GM18858 (cell line): Measurements from ENCODE around the gene CDCA4.

Experiments
- ATAC-seq: cut with Tn5 transposase; IDR thresholded peaks from one replicate; pipeline ENCODE4 v1.9.1; 2021; ENCODE audit not compliant: unreplicated experiment

CDCA4 gene

DNA sequence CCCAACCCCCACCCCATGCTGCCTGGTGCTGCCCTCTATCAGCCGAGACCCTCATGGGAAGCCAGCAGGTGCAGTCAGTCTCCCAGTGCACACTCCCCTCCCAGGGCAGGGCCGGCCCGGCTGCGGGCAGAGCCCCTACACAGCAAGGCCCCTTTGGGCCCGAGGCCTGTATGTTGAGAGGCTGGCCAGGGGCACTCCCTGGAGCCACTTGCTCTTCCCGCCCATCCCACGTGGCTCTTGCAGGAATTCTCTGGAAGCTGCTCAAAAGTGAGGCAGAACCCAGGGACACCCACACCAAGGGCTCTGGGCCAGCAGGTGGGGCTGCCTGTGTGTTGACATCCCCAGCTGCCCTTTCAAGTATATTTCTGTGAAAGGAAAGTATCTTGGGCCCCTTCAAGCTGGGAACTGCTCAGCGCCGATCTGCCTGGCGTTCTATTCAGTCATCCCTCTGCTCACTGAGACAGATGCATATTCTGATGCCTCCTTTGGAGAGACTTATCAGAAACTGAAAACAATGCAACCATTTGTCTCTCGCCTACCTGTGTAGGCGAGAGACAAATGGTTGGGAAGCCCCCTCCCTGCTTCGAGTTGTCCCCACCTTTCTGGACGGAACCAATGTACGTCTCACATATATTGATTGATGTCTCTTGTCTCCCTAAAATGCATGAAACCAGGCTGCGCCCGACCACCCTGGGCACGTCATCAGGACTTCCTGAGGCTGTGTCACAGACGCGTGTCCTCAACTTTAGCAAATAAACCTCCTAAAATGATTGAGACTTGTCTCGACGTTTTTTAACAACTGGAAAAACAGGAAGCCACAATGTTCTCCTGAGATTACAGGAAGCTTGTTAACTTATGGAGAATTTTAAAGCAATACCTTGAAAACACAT lies 38.4 kb upstream of the CDCA4 start:
- ATAC-seq, result no peak

DNA sequence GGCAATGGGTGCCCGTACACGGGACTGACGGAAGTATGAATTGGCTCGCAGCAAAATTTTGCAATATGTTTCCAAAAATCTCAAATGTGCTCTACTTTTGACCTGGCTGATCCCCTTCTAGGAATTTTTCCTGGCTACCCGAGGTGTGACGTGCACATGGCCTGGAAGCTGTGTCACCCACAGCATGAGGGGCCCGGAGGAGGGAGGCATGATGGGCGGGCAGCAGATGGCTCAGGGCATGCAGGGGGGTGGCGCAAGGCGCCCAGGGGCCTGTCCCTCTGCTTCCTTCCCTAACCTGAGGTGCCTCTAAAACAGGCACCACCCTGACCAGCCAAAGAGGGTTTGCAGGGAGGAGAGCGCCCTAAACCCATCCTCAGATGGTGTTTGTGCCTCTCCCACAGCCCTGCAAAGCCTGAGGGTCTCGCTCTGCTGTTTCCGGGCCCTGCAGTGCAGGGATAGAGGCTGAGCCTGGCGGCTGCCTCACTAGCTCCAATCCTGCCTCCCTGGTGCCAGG lies 37.7 kb upstream of the CDCA4 start:
- no peak for ATAC-seq

DNA sequence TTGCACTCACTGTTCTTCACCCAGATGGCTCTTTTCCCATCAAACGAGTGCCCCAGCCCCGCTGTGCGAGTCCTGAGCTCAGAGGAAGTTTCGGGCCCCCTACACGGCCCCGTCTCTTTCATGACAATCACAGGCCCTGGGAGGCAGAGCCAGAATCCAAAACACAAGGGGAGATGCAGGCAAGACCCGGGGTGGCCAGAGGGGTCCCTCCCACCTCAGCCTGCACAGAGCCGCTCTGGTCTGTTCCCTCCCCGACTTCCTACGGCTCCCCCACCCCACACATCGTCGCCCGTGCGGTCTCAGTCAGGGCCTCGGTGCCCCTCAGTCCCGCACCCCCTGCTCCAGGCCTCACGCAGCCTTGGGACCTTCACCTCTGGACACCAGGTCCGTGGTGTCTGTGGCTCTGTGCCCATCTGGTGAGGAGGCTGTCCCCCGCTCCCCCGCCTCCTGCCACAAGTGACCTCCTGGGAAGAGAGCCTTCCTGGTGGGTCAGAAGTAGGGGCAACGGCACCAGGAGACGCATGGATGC lies 35.5 kb upstream of the CDCA4 start:
- ATAC-seq, result no peak

DNA sequence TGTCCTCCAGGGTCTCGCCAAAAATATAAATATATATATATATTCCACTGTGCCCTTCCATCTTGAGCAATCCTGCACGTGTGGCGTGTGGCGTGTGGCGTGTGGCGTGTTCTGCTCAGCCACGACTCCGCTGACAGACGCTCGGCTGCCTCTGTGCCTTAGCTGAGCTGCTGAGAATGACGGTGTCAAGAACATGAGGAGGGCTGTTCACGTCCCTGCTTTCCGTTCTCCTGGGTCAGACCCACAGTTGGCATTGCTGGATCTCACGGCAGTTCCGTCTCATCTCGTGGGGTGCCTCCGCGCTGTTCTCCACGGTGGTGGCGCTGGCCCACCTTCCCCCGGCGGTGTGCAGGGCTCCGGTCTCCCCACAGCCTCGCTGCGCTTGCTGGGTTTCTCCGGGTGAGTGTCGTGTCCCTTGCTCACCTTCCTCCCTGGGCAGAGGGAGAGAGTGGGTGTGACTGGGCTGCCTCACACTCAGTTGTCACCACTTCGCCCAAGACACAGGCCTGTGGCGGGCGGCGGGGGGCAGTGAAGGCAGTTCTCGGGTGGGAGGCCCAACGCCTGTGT lies 34.9 kb upstream of the CDCA4 start:
- ATAC-seq, result no peak

DNA sequence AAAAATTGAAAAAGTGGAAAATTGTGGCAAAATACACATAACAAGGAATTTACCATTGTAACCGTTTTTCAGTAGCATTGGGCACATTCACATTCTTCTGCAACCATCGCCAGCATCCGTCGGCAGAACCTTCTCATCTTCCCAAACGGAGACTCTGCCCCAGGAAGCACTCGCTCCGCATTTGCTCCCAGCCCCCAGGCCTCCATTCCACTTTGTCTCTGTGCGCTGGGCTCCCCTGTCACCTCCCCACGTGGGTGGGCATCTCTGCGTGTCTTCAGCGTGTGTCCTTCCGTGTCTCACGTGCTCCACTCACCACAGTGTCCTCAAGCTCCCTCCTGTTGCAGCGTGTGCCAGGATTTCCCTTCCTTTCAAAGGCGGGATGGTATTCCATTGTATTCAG lies 34.5 kb upstream of the CDCA4 start:
- ATAC-seq, result no peak

DNA sequence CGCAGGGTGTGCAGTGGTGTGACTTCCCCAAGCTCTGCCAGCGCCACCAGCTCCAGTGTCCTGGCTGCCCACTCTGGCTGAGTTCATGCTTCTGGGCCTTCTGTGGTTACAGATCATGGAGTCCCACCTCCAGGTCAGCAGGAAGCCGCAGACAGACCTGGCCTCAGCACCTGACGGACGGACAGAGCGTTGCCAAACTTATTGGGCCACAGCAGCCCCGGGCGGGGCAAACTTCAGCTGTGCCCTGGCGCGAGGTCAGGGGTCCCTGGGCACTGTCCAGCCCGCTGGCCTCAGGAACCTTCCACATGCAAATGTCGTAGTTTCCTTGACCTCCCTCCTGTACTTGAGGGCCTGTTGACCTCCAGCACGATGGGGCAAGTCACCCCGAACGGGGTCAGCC lies 33.1 kb upstream of the CDCA4 start:
- no peak for ATAC-seq

DNA sequence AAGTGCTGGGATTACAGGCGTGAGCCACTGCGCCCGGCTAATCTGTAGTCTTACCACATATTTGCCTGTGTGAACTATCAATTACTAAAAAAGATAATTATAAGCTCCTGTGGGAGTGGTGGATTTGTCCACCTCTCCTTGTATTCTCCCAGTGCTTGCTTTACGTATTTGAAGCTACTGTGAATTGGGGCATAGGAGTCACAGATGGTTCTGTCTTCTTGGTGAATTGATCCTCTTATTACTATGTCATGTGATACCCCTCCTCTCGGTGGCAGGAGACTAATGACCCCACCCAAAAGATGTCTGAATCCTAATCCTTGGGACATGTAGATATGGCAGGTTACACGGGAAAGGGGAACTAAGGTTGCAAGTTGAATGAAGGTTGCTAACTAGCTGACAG lies 32.5 kb upstream of the CDCA4 start:
- ATAC-seq, result no peak

DNA sequence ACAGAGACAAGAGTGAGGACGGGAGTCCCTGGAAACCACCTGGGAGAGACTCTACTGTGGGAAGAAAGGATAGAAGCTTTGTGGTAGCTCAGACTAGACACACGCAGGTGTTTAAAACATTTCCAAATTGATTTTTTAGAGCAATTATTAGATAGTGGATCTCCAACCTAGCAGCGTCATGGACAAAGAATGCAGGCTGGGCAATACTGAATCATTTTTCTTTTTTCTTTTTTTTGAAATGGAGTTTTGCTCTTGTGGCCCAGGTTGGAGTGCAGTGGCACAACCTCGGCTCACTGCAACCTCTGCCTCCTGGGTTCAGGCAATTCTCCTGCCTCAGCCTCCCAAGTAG lies 31.2 kb upstream of the CDCA4 start:
- no peak for ATAC-seq

DNA sequence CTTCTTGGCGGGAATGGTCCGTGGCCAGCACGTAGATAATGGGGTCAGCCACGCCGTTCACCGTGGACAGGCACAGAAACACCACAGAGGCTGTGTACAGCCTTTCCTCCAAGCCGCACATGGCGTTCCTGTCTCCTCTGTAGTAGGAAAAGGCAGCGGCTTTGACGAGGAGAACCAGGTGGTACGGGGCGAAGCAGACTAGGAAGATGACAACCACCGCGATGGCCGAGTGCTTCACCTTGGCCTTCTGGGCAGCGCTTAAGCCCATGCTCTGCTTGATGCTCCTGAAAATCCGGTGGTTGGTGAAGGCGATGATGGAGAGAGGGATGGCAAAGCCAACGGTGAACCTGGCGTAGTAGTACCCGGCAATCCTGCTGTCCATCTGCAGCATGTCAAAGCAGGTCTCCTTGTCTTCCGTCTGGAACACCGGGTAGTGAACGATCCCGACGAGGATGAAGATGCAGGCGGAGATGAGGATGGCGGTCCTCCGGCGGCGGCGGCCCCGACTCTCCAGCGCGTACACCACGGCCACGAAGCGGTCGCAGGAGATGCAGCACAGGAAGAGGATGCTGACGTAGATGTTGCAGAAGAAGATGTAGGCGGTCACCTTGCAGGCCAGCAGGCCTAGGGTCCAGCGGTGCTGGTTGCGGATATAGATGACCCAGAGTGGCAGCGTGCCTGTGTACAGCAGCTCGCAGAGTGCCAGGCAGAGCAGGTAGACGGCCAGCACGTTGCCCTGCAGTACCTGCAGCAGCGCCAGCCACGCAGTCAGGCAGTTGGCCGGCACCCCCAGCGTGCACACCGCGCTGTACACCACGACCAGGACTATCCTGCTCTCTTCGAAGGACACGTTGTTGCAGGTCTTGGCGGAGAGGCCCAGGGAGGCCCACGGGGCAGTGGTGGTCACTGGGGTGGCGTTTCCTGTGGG lies 30.6 kb upstream of the CDCA4 start:
- ATAC-seq, result no peak

DNA sequence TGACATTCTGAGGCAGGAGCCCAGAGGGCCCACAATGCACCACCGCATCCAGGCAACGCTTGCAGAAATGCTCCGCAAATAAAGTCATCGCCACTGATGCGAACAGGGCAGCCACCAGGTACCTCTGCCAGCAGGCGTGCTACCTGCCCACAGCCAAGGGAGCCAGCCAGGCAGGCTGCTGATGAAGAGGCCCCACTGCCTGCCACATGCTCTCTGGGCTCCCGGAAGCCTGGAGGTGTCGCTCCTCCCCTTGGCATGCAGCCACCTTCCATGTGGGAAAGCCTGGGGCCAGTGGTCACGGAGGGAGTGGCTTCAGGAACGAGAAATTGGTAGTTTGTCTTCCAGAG lies 29.6 kb upstream of the CDCA4 start:
- no peak for ATAC-seq

DNA sequence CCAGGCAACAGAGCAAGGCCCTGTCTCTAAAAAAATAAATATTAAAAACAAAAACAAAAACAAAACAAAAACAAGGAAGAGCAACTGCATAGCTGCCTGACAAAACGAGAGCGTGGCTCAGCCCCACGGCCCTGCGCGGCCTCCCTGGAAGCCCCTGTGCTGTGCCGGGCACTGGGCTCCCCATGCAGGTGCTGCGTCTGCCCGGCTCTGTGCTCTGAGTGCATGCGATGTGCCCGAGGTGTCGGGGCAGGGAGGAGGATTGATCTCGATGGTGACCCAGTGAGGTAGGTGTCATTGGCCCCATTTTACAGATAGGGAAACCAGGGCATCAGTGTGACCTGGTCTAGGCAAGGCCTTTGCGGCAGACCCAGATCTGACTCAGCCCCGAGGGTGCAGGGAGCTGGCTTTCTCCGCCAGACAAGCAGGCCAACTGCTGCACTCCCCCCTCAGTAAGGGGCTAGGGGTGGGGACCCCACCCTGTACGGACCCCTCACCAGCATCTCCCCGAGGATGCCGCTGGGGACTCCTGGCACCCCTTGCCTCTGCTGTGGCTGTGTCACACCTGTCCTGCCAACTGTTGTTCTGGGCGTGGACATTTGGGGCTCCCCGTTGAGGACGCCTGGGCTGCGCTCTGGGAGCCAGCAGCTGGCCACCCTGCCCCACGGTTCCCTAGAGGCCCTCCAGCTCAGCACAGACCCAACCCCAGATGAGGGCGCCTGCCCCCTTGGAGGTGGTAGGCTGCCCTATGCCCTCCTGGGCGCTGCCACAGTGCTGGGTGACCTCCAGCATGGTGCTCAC lies 29.1 kb upstream of the CDCA4 start:
- no peak for ATAC-seq

DNA sequence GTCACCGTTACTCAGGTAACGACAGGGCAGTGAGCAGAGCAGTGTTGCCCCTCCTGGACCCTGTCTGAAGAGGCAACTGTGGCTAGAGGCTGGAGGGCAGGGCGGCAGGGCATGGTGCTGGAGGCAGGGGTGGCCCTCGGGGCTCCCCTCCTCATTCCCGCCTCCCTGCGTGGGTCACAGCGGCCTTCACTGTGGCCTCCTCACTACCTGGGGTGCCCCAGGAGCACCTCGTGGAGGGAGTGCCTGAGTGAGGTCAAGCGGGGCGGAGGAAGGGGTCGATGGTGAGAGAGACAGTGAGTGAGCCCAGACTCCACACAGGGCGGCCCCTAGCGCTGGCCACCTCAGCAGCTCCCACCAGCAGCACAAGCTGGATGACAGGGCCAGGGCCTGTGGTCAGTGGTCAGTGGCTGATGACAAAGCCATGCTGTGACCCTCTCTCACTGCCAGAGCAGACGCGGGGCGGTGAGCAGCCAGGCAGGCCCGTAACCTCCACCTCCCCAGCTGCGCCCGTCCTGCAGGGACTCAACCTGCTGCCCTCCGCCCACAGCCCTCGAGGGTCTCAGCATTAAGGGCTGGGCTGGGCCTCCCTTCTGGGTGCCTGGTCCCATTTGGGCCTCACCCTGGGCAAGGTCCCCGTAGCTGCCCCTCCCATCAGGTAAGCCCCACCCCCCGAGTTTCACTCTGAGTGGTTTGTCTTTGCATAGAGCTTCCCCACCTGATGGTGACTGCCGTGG lies 26.6 kb upstream of the CDCA4 start:
- ATAC-seq, result no peak

DNA sequence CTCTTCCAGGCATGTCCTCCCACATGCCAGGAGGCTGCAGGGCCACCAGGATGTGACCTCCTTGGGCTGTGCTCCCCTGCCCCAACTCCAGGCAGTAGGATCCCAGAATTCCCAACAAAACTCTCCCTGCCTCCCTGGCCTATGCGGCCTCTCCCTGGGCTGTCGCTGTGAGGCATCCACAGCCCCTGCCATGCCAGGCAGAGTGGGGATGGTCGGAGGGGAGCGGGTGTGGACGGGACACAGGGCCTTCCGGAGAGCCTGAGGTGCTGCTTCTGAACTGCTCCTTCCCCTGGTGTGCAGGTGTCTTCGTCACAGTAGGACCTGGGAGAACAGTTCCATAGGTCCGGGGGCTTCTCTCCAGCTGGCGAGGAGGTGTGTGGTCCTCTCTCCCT lies 26.0 kb upstream of the CDCA4 start:
- ATAC-seq, result no peak

DNA sequence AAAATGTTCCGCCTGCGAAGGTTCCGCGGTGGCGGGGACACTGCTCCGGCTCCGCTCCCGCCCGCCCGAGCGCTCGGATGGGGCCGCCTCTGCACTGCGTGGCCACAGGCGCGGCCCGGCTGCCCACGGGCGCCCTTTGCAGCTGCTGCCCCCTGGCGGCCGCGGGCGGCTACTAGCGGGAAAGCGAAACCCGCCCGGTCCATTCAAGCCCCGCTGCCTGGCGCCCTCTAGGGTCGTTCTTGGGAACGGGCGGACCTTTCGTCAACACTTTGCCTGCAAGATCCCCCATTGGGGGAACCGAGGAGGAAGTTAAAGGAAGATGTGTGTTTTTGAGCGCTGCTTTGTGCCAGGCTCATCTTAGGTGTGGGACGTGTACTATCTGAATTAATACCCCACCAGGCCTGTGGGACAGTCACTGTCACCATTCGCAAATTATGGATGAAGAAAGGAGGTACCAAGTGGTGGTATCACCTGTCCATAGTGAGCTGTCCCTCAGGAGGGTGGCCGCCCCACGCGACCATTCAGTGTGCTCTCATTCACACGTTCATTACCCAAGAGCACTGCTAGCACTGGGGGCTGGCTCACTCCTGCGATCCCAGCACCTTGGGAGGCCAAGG lies 24.9 kb upstream of the CDCA4 start:
- no peak for ATAC-seq

DNA sequence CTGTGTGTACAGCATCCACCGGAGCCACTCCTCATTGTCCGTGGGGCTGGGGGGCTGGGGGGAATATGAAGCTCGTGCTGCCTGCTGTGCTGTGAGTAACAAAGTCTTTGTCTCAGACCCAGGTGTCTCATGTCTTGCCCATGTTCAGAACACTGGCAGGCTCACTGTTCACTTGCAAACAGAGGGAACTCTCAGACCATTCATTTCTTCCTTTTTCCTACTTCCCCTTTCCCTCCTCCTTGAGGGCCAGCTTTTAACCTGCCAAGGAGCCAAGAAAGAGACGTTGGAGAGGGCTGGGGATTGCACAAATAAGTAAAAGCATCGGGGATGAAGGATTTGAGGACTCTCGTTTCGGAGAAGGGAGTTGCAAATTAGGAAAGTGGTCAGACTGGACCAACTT lies 22.8 kb upstream of the CDCA4 start:
- ATAC-seq, result no peak

DNA sequence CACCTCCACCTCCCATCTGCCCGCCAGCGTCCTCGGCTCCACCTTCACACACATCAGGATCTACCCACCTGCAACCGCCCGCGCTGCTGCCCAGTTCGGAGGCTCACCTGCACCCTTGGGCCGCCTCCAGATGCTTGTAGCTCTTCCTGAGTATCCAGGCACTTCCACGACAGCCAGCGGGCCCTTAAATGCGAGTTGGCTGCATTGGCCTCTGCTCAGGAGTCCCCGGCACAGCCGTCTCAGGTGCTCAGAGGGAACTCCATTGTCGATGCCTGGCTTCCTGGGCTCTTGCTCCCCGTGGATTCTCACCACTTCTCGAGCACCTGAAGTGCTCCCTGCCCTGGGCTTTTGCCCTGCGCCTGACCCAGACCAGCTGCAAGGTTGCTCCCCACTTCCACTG lies 21.9 kb upstream of the CDCA4 start:
- no peak for ATAC-seq

DNA sequence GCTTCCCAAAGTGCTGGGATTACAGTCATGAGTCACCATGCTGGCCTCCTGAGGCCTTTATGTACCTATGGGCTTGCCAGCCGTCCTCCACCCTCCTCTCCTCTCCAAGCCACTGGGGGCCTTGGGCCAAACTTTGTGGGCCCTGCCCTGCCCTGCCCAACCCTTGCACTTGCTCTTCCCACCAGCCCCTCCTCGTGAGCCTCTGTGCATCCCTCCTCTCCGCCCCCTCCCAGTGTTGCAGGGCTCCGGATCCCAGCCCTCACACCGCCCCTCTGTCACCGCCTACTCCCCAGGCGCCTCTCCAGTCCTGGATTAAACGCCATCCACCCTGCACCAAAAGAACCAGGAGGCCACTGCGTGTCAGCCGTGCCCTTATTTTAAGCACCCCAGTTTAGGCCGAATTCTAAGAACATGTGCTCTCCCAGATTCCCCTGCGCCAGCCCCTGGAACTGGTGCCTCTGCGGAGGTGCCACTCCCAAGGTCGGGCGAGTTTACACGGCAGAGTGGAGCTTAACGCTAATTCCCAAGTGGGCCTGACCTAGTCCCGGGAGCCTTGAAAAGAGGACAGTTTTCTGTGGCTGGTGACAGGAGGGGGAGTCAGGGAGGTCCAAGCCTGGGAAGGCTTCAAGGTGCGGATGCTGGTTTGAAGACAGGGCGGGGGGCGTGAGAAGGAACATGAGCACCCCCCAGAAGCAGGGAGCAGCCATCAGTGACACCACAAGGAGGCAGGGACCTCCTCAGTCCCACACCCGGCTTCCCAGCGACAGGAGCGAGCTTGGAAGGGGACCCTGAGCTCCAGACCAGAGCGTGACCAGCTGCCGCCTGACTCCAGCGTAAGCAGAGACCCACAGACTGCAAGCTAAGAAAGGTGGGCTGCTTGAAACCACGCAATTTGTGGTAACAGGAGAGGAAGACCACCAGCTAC lies 21.2 kb upstream of the CDCA4 start:
- no peak for ATAC-seq

DNA sequence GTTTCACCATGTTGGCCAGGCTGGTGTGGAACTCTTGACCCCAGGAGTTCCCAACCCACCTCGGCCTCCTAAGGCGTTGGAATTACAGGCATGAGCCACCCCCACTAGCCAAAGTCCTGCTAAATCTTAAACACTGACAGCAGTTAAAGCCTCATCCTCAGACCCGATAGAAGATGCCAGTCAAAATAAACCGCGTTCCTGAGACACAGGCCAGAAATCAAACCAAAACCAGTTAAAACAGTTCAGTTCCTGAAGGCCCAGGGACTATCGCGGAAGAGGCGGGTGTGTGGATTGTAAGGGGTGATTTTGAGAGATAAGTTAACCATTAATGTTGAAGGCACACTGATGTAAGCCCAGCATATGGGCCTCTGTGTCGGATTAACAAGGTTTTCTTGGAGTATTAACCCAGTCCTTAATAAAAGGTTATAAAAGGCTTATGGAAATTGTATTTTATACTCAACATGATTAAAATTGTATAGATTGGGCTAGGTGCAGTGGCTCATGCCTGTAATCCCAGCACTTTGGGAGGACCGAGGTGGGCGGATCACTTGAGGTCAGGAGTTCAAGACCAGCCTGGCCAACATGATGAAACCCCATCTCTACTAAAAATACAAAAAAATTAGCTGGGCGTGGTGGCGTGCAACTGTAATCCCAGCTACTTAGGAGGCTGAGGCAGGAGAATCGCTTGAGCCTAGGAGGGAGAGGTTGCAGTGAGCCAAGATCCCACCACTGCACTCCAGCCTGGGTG lies 18.7 kb upstream of the CDCA4 start:
- ATAC-seq, result no peak
